DMS114 treated with DMSO at 0.1 percent for 48 hours (cell line): ENCODE results near the gene GALK1.
"Not testable (repeated sequence)": the region's sequence is repeated elsewhere in the genome, so short reads cannot be mapped to it uniquely, and the experiment has no call there.

Source experiments
- DNase-seq: peaks from one replicate; lab custom pipeline; 2025; ENCODE audit not compliant: unreplicated experiment; lab: John Stamatoyannopoulos, UW

GALK1 gene

GRCh38 chr17:75784473-75785015, 19.6 kb upstream of the GALK1 start, which contains the start of gene UNK:
Gene UNK (plus strand): TSS chr17:75784806. CDS start chr17:75784881, 75 bp downstream.
- DNase-seq: peak; percentile 96

- DNase-seq: no peak
These were observed 18.9 kb upstream of the GALK1 start for GRCh38 chr17:75783803-75784472.

GRCh38 chr17:75783069-75783783, 18.2 kb upstream of the GALK1 start:
- peak; percentile 57 for DNase-seq

GRCh38 chr17:75779987-75780889, 15.2 kb upstream of the GALK1 start:
- no peak for DNase-seq

- peak; percentile 99 for DNase-seq
These were observed 14.4 kb upstream of the GALK1 start for GRCh38 chr17:75779250-75779986.

GRCh38 chr17:75778861-75779249, 13.9 kb upstream of the GALK1 start:
- DNase-seq: no peak

- DNase-seq: not testable (repeated sequence)
These were observed 13.3 kb upstream of the GALK1 start for GRCh38 chr17:75778066-75778860.

GRCh38 chr17:75777296-75777922, 12.4 kb upstream of the GALK1 start:
- no peak for DNase-seq

GRCh38 chr17:75776386-75777295, 11.6 kb upstream of the GALK1 start:
- DNase-seq: no peak

- DNase-seq: no peak
These were observed 10.1 kb upstream of the GALK1 start for GRCh38 chr17:75774991-75775668.

GRCh38 chr17:75774471-75774990, 9.5 kb upstream of the GALK1 start:
- no peak for DNase-seq

- no peak for DNase-seq
These were observed 8.9 kb upstream of the GALK1 start for GRCh38 chr17:75773808-75774470.

- DNase-seq: no peak
These were observed 8.3 kb upstream of the GALK1 start for GRCh38 chr17:75773121-75773807.

- no peak for DNase-seq
These were observed 6.6 kb upstream of the GALK1 start for GRCh38 chr17:75771334-75772281.

- DNase-seq: no peak
These were observed 4.5 kb upstream of the GALK1 start for GRCh38 chr17:75769536-75769935.
